WI38 (cell line): ENCODE data around the gene BRK1.
"Not testable (repeated sequence)": the region's sequence is repeated elsewhere in the genome, so short reads cannot be mapped to it uniquely, and the experiment has no call there.

Source experiments
- H3K4me3 ChIP-seq: 2 replicates; pipeline ENCODE4 v1.5.1; 2011; ENCODE audit warnings: low read depth, mild to moderate bottlenecking, control low read depth, low read length
- TF ChIP-seq, protein P1 (sequence below): IDR thresholded peaks from 2 replicates; pipeline ENCODE4 v1.5.1; 2012; ENCODE audit warnings: low read depth, mild to moderate bottlenecking, control low read depth, low read length

BRK1 gene

DNA sequence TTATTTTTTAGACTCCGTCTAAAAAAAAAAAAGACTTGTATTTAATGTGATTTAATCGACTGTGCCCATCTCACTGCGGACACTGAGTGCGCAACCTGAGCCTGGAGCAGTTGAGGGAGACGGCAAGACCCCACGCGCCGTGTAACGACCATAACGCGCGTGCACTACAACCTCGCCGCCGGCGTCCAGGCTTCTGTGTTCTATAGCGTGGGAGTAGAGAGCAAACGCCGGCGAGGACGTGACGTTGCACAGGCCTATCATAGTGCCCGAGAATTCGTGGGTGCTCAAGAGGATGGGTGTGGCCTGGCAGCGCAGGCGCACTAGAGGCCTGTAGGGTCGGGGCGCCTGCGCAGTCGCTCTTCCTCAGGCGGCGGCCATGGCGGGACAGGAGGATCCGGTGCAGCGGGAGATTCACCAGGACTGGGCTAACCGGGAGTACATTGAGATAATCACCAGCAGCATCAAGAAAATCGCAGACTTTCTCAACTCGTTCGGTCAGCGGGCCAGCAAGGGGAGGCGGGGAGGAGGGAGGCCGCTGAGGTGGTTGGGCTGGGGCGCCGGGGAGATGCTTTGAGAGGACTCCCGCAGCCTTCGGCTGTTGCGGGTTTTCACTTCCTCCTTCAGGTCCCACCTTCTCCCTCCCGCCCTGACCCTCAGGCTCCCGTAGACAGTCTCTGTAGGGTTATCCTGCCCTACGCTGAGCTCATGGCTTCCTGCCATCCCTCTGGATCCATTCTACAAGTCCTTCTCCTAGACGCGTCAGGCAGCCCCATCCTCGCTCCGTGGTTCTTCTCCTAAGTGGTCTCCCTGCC, at the start of gene BRK1:
BRK1 (plus strand) TSS at position 350 of the 812 bp plus-strand sequence; CDS start at position 377, 27 bp downstream.
- peak within 1 kb of the TSS; percentile 99 for H3K4me3 ChIP-seq
- TF ChIP-seq, protein P1, sequence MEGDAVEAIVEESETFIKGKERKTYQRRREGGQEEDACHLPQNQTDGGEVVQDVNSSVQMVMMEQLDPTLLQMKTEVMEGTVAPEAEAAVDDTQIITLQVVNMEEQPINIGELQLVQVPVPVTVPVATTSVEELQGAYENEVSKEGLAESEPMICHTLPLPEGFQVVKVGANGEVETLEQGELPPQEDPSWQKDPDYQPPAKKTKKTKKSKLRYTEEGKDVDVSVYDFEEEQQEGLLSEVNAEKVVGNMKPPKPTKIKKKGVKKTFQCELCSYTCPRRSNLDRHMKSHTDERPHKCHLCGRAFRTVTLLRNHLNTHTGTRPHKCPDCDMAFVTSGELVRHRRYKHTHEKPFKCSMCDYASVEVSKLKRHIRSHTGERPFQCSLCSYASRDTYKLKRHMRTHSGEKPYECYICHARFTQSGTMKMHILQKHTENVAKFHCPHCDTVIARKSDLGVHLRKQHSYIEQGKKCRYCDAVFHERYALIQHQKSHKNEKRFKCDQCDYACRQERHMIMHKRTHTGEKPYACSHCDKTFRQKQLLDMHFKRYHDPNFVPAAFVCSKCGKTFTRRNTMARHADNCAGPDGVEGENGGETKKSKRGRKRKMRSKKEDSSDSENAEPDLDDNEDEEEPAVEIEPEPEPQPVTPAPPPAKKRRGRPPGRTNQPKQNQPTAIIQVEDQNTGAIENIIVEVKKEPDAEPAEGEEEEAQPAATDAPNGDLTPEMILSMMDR, result no peak

DNA sequence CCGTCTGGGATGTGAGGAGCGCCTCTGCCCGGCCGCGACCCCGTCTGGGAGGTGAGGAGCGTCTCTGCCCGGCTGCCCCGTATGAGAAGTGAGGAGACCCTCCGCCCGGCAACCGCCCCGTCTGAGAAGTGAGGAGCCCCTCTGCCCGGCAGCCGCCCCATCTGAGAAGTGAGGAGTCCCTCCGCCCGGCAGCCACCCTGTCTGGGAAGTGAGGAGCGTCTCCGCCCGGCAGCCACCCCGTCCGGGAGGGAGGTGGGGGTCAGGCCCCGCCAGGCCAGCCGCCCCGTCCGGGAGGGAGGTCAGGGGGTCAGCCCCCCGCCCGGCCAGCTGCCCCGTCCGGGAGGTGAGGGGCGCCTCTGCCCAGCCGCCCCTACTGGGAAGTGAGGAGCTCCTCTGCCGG, 45.4 kb upstream of the BRK1 start:
- not testable (repeated sequence) for H3K4me3 ChIP-seq

DNA sequence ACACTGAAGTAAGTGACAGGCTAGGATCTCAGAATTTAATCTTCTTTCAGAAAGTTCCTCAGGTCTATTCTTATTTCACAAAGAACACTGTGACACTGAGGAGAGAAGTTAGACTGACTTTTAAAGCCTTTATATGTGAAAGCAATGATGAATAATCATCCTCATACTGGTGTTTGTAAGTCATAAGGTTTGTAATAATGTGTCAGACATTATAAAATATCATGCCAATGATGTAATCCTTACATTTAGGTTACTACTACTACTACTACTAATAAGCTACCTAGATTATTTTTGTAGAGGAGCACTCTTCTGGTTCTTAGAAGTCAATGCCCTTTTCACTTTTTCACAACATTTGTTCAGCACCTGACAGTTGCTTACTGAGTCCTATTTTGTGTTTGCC, 40.8 kb upstream of the BRK1 start:
- H3K4me3 ChIP-seq, result no peak overlapping the region
- TF ChIP-seq, protein P1, result no peak

DNA sequence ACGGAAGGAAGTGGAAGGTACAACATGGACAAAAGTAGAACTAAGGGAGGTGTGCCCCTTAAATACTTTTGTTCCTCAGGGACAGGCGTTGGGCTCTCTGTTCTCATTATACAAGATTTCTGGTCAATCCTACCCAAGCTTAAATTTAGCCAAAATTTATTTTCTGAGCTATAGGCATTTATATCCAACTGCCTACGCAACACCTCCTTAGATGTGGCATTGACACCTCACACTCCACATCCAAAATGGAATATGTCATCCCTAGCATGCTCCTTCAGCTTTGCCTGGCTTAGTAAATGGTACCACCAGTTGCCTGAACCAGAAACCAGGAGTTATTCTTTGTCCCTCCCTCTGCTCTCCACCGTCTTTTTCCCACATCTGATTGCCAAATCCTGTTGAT, 33.6 kb upstream of the BRK1 start:
- no peak overlapping the region for H3K4me3 ChIP-seq
- TF ChIP-seq, protein P1, result no peak

DNA sequence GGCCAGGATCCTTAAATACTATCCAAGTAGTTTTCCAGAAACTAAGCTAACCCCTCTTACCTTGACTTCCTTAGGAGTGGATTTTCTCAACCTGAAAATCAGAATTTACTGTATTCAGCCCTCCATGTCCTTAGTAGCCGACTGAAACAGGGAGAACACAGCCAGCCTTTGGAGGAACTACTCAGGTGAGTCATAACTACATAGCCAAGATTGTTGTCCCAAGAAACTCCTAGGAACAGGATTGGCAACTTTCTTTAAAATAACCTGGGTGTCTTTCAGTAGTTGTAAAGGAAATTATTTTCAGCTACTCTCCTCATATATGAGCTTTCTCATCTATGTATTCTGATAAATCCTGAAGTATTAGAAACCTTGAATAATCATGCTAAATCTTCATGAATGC, 29.7 kb upstream of the BRK1 start:
- TF ChIP-seq, protein P1, result no peak

DNA sequence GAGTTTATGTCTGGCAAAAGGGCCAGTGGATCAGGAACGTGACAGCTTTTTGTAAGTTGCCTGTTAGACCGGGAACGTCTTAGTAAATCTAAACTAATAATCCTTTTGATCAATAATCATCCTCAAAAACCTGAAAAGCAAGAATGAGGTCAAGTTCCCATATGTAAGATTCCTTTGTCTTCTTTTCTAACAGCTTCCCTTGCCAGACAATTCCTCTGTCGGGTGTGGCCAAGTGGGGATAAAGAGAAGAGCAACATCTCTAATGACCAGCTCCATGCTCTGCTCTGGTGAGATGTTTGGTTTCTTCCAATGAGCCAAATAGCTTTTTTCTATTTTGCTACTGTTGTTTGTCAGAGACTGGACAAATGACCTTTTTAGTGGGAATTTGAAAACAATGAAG, 27.2 kb upstream of the BRK1 start:
- no peak overlapping the region for H3K4me3 ChIP-seq
- TF ChIP-seq, protein P1, result no peak

More for the DNA sequence above, 29.7 kb upstream of the BRK1 start:
- H3K4me3 ChIP-seq, result no peak overlapping the region

DNA sequence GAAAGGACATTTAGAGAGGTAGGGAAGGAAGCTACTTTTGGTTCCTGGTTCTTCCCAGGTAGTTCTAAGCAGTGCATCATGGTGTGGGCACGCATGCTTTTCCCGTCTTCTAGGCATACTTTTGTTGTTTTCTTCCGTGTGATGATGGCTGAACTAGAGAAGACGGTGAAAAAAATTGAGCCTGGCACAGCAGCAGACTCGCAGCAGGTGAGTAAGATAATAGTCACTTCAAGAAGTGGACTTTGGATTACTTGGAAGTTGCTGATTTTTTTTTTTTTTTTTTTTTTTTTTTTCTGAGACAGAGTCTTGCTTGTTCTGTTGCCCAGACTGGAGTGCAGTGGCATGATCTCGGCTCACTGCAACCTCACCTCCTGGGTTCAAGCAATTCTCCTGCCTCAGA, 25.3 kb upstream of the BRK1 start:
- TF ChIP-seq, protein P1, result no peak
- no peak overlapping the region for H3K4me3 ChIP-seq

DNA sequence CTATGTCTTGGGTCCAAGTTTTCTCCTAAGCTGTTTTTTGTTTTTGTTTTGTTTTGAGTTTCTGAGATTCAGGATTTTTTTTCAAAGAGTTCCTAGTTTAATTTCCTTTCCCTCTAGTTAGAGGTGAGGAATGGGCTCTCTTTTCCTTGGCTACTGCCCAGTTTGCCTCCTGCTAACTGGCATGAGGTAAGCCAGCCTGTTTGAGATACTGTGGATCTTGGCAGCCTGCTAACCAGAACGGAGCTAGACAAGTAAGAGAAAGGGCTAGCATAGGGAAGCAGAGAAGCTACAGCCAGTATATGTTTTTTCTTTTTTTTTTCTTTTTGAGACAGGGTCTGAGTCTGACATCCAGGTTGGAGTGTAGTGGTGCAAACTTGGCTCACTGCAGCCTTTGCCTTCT, 24.7 kb upstream of the BRK1 start:
- not testable (repeated sequence) for H3K4me3 ChIP-seq

DNA sequence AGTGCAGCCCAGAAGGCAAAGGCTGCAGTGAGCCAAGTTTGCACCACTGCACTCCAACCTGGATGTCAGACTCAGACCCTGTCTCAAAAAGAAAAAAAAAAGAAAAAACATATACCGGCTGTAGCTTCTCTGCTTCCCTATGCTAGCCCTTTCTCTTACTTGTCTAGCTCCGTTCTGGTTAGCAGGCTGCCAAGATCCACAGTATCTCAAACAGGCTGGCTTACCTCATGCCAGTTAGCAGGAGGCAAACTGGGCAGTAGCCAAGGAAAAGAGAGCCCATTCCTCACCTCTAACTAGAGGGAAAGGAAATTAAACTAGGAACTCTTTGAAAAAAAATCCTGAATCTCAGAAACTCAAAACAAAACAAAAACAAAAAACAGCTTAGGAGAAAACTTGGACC, 24.1 kb upstream of the BRK1 start:
- not testable (repeated sequence) for H3K4me3 ChIP-seq
